Measurements from ENCODE around the gene UBE2G2.

UBE2G2 gene

DNA sequence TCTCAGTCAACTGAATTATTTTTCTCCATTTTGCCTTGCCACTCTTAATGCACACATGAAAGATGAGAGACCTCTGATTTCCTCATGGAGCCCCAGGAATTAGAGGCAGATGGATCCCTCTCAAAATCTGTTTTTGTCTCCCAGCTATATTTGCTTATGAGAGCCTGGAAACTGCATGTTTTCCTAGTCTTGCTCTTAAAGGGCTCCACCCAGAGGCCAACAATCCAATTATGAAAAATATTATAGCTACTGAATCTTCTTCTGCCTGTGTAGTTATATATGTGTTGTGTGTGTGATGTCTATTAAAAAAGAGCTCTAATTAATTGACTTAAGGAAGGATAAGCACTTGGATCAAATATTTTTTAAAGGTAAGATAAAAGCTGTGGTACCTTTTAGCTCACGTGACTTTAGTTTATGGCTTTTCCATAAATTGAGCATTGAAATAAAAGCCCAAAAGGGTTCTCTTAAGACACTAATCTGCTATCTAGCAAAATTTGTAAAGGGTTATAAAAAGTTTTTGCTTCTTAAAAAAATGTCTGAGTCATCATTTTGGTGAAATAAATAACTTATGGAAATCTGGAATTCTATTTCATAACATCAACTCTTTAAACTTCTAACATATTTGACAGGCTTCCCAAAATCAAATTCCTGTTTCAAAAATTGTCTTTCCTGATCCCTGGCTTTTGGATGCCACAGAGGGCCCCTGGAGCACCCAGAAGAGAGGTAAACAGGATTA is 59.0 kb downstream of the UBE2G2 start:
- DNase-seq, result peak in 1 of 2 experiments; percentile 18

DNA sequence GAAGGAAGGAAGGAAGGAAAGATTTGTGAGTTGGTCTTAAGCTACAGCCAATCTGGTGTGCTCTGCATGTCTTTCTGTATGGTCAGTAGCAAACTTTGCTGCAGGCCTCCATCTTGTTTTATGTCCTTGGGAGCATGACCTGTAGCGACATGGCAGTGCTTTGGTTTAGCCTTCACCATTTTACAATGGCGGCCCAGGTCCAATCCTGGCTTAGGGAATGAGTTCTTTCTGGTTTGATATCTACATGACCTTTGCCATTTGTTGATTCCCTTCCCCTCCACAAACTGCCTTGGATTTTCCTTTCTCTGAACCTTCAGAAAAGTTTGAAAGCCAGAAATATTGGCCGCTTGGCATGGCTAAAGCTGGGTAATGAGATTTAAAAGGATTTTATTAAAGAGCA is 59.7 kb downstream of the UBE2G2 start:
- no peak for DNase-seq

DNA sequence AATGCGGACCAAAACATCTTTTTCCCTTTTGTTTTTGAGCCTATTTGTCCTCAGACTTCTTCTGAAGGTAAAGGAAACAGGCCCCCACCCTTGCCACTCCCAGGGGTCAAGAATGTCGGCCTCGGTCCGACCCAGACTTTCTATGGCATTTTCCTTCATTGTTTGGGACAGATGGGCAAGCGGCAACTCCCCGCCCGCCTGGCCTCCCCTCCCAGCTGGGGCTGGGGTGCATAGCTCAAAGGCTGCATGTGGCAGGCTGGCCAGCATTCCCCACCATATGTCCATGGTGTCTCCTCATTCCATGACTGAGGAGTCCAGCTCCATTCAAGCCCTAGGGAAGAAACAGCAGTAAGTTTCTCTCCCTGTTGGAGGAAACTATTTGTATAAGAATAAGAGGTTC is 60.9 kb downstream of the UBE2G2 start:
- DNase-seq, result no peak

DNA sequence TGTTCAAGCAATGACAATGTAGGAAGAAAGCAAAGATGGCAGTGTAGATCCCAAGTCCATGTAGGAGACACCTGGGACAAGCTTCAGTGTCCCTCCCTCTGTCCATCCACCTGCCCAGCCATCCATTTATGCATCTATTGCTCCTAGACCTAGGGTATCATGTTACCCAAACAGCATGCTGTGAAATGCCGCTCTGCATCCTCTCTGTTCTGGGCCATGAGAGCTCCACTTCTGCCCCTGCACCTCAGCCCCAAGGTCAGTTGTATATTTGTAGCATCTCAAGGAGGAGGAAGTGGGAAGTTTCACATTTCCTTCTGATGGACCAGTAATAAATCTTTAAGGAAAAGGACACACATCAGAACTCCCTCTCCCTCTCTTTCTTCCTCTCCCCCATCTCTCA is 62.3 kb downstream of the UBE2G2 start:
- DNase-seq, result no peak

DNA sequence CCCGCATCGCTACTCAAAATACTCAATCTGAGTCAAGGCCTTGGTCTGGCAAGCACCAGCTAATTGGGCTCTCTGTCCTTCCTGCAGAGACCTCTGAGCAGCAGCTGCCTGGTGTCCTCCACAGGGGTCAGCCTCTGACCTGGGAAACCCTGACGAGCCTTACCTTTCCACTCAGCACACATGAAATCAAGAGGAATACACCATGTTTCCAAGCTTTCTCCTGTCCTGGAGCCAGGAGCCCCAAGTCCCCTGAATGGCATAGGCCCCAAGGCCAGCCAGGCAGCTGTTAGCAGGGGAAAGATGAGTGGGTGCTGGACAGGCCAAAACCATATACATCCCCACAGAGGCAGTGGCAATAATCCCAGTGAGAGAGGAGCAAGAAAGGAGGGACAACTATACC is 63.0 kb downstream of the UBE2G2 start:
- no peak for DNase-seq

DNA sequence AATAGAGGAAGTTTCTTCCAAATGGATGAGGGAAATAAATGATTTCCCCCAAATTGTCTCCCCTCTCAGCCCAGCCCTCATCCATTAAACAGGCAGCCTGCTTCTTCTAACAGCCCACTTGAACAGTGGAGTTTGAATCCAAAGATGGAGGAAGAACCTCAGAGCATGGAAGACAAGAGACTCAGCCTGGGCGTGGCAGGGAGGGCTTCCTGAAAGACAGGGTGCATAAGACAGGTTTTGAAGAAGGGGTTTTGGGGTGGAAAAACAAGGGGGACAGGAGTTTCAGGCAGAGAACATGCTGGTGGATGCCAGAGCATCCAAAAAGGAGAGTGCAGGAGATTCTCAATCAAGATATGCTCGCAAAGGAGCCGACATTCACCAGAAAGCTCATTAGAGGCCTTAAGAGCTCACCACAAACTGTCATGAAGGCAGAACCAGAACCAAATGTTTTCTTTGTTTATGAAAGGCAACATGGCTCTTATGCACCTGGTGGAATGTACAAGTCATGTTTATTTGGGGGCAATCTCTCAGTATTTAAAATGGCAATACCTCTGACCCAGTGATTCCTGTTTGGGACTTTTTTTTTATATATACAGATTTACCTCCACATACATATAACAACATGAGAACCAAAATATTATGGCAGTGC is 63.8 kb downstream of the UBE2G2 start:
- no peak for DNase-seq

DNA sequence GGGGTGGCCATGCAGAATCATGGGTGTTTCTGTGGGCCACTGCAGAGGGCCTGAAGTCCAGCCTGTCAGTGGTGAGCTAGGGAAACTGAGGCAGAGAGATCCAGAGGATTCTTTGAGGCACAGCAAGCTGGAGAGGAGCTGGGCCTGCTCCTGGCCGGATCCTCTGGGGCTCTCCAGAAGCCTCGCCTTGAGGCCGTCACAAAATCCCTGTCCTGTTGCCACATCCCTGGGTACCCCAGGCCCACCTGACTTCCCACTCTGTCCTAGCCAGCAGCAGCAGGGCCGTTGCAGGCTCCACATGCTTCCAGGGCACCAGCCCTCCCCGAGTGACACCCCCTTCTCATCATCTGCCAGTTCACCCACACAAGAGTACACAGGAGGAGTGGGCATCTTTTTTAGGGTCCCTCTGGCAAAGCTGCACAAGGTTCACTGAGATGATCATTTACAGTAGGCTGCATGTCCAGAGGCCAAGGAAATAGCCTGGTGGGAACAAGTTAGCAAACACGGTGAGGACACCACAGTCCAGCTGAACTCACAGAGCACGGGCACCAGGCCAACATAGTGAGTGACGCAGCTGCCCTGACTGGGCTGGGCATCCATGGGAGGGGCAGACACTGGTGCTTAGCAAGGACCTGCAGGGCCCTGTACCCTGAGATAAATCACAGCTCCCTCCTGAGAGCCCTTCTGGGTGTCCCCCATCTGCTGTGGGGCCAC is 65.2 kb downstream of the UBE2G2 start:
- peak in 1 of 2 experiments; percentile 21 for DNase-seq

DNA sequence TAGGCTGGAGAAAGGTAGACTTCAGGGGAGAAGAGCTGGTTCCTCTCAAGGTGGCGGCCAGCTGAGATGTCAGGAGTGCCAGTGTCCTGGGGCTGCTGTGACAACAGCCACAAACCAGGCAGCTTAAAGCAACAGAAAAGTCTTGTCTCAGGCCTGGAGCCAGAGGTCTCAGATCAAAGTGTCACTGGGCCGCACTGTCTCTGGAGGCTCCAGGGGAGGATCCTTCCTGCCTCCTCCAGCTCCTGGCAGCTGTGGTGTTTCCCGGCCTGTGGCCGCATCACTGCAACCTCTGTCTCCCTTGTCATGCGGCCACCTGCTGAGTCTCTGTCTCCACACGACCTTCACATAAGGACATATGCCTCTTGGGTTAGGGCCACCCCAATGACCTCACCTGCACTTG is 65.8 kb downstream of the UBE2G2 start:
- DNase-seq, result no peak

DNA sequence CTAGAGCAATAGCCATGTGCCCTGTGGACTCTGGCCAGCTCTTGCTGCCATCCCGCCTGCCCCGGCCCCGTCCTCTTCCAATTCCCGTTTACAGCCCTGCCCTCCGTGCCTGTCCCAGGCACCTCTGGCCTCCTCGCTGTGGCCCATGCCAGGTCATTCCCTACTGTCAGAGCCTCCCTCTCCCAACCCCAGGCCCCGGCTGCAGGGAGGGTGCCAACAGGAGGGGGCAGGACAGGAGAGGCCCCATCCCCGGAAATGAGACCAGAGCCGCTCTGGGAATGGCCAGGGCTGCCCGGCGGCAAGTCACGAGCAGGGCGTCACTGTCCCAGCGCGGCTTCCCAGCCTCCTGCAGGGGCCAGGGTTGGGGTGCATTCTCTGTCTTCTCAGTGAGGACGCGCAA is 66.8 kb downstream of the UBE2G2 start:
- no peak for DNase-seq

DNA sequence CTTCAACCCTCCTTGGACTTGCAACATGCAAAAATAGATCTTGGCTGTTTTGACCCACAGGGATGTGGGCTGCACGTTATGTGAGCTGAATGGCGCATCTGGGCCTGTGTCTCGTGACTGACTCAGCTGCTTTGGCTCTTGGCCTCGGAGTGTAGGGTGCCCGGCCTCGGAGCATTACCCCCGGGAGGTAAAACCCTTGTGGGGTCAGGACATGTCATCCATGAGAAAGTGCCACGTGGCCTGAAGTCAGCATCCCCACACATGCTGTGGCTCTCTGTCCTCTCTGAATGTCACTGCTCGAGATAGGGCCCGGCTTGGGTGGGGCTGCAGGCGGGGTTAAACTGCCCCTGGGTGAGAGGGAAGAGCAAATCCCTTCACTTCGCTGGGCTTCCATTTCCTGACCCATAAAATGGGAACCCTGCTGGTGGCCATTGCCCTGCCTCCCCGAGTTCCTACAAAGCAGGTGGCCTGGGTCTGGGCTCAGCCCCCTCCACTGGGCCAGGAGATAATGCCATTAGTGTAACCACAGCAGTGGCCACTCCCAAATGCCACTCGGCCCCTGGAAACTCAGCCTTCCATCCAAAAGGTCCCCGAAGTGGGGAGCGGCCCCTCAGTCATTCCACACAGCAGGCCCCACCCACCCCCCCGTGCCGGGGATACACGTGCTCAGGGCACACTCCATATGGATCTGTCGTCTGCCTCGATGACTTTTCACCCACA is 67.4 kb downstream of the UBE2G2 start:
- DNase-seq, result no peak

DNA sequence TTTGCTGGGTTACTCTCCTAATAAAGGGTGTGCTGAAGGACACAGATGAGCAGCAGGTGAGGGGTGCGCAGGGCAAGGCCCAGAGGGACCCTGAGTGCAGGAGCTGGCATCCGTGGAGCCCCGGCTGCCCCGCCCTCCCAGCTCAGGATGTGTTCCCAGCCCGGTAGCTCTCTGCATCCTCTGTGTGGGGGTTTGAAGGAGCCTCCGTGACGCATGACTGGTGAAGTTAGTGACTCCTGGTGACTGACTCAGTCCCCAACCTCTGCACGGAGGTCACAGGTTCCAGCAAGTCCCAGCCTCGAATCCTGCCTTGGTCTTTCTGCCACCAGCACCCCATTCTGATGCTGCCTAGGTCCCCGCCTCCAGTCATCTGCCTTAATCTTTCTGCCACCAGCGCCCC is 68.7 kb downstream of the UBE2G2 start:
- no peak for DNase-seq

DNA sequence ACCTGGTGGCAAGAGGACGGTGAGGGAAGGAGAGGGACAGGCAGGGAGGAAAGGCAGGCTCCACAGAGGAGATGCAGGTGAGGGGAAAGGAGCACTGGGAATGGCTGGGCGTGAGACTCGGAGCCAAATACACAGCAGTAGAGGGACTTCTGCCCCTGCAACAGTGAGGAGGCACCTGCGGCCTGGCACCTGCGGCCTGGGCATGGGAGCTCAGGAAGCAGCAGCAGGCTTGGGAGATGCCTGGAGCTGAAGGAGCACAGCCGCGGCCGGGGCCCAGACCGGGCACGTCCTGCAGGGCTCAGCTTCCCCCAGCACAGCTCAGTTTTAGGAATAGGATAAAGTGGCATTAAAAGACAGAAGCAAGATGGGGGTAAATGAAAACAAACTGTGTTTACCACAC is 69.4 kb downstream of the UBE2G2 start:
- DNase-seq, result no peak

DNA sequence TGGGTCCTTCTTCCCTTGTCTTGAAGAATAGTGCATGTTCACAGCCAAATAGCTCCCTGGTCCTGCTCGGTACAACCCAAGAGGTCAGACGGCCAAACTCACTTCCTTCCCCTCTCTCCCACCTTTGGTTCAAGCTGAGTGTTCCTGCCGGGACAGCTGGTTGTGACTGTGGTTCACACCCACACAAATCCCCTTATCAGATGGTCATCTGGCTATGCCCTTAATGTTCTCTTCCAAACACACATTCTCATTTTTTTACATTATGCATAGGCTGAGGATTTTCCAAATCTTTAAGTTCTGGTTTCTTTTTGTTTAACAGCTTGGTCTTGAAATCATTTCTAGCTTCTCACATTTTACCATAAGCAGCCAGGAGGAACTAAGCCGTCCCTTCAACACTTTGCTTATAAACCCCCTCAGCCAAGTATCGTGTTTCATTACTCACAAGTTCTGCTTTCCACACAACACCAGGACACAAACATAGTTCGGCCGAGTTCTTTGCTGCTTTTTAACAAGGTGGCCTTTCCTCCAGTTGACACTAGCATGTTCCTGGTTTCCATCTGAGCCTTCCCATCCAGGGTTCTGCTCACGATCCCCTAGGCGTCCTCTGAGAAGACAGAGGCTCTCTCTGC is 70.6 kb downstream of the UBE2G2 start:
- DNase-seq, result no peak

DNA sequence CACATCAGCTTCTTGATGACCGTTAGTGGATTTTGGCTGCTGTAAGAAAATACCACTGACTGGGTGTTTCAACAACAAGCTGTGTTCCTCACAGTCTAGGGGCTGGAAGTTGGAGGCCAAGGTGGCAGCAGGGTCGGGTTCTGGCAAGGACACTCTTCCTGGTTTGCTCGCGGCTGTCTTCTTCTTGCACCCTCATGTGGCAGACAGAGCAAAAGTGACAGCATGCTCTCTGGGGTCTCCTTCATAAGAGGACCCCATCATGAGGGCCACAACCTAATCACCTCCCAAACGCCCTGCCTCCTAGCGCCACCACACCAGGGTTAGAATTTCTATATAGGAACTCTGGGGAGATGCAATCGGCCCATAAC is 71.6 kb downstream of the UBE2G2 start:
- no peak for DNase-seq

DNA sequence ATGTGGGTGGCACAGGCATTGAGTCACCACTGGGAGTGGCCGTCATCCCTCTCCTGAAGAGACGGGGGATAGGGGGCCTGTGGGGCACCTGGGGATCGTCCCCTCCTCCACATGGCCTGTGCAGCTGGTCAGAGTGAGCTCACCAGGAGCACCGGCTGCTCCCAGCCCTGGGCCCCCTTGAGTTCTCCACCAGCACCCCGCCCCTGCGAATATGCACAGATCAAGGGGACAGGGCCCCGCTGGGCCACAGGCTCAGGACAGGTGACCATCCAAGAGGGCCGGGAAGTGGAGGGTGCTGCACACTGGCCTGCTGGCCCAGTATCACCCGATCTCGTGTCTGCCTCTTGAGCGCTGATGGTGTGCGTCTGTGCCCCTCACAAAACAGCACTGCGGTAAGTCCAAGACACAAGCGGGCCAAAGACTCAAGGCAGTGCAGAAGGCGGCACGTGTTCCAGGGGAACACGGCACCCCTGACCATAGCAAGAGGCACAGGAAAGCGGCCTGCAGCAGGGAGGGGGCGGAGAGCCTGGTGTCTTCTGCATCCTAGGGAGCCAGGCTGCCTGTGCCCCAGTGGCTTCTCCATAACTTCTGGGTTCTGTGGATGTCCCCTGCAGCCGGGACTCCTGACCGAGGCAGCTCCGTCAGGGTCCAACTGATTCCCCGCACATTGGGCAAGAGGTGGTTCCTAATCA is 72.1 kb downstream of the UBE2G2 start:
- DNase-seq, result no peak

DNA sequence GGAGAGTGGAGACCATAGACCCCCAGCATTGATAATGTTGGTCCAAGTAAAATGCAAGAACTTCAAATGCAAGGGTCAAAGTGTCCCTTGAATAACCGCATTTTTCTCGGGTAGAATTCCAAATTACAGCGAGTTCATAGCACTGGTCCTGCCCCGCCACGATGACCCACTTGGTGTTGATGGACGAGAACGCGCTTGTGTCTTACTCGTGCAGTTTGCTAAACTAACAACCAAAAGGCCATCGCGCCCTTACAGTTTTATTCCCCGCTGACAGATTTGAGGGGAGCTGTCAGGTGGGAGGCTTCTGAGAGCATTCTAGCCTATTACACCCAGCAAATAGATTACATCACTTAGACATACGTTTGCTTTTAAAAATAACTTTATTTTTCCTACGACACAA is 72.9 kb downstream of the UBE2G2 start:
- DNase-seq, result no peak

DNA sequence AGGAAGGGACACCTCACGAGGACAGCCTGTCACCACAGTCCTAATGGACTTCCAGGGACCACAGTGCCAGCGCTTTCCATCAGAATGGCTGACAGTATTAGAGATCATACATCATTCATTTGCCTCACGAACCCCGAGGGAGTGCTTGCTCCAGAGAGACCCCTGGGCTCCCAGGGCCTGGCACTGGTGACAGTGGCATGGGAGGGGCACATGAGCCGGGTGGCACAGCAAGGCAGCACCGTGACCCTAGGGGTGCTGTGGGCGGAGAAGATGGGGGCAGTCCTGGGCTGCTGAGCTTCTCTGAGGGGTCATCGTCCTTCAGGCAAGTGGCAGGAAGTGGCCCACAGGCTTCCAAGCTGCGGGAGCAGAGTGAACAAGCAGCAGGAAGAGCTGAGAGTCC is 73.9 kb downstream of the UBE2G2 start:
- DNase-seq, result no peak

DNA sequence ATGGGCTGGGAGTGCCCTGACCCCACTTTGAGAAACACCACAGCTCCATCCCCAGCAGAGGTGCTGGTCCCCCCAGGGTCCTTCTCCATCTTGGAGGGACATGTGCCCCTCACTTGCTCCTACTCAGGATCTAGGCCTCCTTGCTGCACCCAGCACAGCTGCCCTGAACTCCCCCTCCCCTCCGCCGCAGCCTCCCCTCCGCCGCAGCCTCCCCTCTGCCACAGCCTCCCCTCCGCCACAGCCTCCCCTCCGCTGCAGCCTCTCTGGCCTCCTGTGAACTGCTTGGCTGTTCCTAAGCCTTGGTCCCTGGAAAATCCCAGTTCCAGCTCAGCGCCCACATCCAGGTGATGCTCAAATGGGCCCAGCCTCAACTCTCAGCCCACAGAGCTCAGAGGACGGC is 74.3 kb downstream of the UBE2G2 start:
- no peak for DNase-seq

DNA sequence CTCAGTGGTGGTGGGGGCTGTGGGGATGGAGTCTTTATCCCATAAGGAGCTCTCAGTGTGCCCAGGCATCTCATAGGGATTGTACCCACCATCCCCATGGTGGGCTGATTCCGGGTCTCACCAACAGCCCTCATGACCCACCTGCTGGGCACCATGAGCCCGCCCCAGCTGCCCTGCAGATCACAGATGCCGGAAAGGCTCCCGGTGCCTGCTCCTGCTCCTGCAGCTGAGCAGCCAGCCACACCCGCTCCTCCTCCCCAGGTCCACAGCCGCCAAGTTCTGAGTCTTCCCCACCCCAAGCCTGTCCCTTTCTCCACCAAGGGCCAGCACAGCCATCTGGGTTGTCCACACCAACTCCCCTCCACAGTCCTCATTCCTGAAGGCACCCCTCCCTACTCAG is 74.8 kb downstream of the UBE2G2 start:
- no peak for DNase-seq

DNA sequence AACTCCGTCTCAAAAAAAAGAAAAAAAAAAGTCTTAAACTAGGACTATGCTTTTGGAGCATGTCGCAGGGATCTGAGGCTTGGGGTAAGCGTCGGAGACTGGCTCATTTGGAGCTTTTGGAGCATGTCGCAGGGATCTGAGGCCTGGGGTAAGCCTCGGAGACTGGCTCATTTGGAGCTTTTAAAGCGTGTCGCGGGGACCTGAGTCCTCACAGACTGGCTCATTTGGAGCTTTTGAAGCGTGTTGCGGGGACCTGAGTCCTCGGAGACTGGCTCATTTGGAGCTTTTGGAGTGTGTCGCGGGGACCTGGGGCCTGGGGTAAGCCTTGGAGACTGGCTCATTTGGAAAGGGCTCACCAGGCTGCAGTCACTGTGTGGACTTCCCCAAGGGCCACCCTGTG is 76.7 kb downstream of the UBE2G2 start:
- DNase-seq, result no peak

DNA sequence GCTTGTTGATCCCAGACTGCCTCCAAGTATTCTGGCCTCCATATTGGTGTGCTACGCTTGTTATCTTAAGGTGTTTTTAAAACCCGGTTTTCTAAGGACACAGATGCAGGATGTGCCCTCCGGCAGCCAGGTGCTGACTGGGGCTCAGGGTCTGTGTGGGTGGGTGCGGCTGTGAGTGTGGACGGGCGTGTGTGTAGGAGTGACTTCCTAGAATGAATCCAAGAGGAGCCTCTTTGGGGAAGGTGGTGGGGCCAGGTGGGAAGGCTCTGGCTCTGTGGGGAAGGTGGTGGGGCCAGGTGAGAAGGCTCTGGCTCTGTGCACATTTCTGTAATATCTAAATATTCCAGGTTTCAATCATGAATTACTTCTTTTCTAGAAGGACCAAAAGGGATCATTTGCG is 77.4 kb downstream of the UBE2G2 start:
- no peak for DNase-seq
